HG03558 (cell line): ENCODE data around the gene SLC34A2.

Experiments
- ATAC-seq: cut with Tn5 transposase; IDR thresholded peaks from one replicate; pipeline ENCODE4 v1.9.1; 2021; ENCODE audit warnings: moderate number of reproducible peaks; ENCODE audit not compliant: unreplicated experiment; ENCODE audit errors: extremely low read depth

The SLC34A2 gene

DNA sequence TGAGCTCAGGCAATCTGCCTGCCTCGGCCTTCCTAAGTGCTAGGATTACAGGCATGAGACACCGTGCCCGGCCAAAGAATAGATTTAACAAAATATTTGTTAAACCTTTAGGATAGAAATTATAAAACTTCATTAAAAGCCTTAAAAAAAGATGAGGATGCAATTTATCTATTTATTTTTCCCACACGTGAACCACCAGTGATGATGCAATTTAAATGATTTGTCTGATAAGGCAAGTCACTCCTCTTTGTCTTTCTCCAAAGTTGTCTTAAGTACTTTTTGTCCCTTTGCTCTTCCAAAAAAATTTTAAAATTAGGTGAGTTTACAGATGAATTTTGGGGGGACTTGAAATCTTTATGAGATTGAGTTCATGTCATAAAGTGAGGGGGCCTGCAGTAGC lies 58.2 kb downstream of the SLC34A2 start:
- ATAC-seq: no peak

- ATAC-seq: no peak
Measured at GRCh38 chr4:25722964-25723363, 67.3 kb downstream of the SLC34A2 start.

DNA sequence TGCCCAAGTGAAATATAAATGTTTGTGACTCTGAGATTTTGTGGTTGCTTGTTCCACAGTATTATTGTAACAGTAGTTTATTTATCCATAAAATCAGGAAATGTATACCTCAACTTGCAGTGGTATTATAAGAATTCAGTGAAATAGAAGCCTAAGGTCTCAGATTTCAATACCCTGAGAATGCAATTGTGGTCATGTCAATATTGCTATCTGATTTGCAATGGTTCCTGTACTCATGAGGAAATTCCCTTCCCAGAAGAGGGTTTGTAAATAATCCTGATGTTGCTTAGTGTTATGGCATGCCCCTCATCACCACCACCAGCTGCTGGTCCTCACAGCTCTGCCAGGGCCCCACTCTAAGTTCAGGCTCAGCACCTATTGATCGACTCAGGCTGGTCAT lies 67.8 kb downstream of the SLC34A2 start:
- no peak for ATAC-seq

GRCh38 chr4:25725870-25726269 lies 70.2 kb downstream of the SLC34A2 start:
- no peak for ATAC-seq

GRCh38 chr4:25727711-25728493 lies 72.3 kb downstream of the SLC34A2 start:
- peak; percentile 49 for ATAC-seq
